Fibroblast of lung (primary cell): ENCODE results near the gene TAF8.

Source experiments
- CTCF ChIP-seq, 2 donors: IDR thresholded peaks in 1 of 2; conservative IDR thresholded peaks in 1 of 2; 1 replicate in 1 of 2; 2 replicates in 1 of 2; pipeline ENCODE4 v1.5.1; 2011 to 2012; ENCODE audit warnings: low read length in 2 of 2, control low read depth in 1 of 2, inconsistent platforms in 1 of 2, low read depth in 1 of 2, mild to moderate bottlenecking in 1 of 2
- EZH2 ChIP-seq: IDR thresholded peaks from 2 replicates; pipeline ENCODE4 v1.5.1; 2012; ENCODE audit warnings: low read length, control low read depth, mild to moderate bottlenecking; ENCODE audit errors: missing control alignments

GRCh38 chr6:42038811-42039408, 11.4 kb upstream of the TAF8 start:
- TF ChIP-seq CTCF (conservative IDR thresholded peaks at IDR 0.05 in 1 of 2, IDR thresholded peaks at IDR 0.05 in 1 of 2; ENCODE audit: low read depth in 1 of 2, low read length in 2 of 2), result no peak
- TF ChIP-seq EZH2, result no peak
